Smooth muscle cell (in vitro differentiated cells): ENCODE data around the gene KIAA1217. TPM values are rescaled to one million over a fixed set of nuclear protein-coding genes. Genes with fewer than 3 reads are reported as not detected.

Experiments used
- DNase-seq: peaks from one replicate; lab custom pipeline; 2025; ENCODE audit not compliant: unreplicated experiment; lab: John Stamatoyannopoulos, UW
- H2AFZ ChIP-seq: fragments of 200-600 bp; sonication (generic); 2 replicates; pipeline ENCODE4 v1.6.0; 2016; ENCODE audit warnings: antibody characterized with exemption, low read depth, mild to moderate bottlenecking
- H3F3A ChIP-seq: fragments of 200-600 bp; sonication (generic); 2 replicates; pipeline ENCODE4 v1.6.0; 2017; ENCODE audit warnings: antibody characterized with exemption, low read depth
- H3K27ac ChIP-seq: fragments of 200-600 bp; sonication (generic); 2 replicates; pipeline ENCODE4 v1.5.1; 2016; ENCODE audit warnings: low read depth, mild to moderate bottlenecking
- H3K27me3 ChIP-seq: fragments of 200-600 bp; sonication (generic); 2 replicates; pipeline ENCODE4 v1.6.1; 2016; ENCODE audit warnings: low read depth, mild to moderate bottlenecking
- H3K36me3 ChIP-seq: fragments of 200-600 bp; sonication (generic); 2 replicates; pipeline ENCODE4 v1.5.1; 2016; ENCODE audit warnings: low read depth
- H3K4me1 ChIP-seq: fragments of 200-600 bp; sonication (generic); 2 replicates; pipeline ENCODE4 v1.5.1; 2016; ENCODE audit warnings: low read depth
- H3K4me2 ChIP-seq: fragments of 200-600 bp; sonication (generic); 2 replicates; pipeline ENCODE4 v1.6.0; 2016; ENCODE audit warnings: mild to moderate bottlenecking
- H3K4me3 ChIP-seq: fragments of 200-600 bp; sonication (generic); 2 replicates; pipeline ENCODE4 v1.5.1; 2016; ENCODE audit warnings: mild to moderate bottlenecking
- H3K79me2 ChIP-seq: fragments of 200-600 bp; sonication (generic); 2 replicates; pipeline ENCODE4 v1.6.0; 2016; ENCODE audit warnings: low read depth, mild to moderate bottlenecking
- H3K9ac ChIP-seq: fragments of 200-600 bp; sonication (generic); 2 replicates; pipeline ENCODE4 v1.6.0; 2016; ENCODE audit warnings: low read depth
- H3K9me3 ChIP-seq: fragments of 200-600 bp; sonication (generic); replicated peaks from 2 replicates; pipeline ENCODE4 v1.5.1; 2016; ENCODE audit warnings: low read depth
- H4K20me1 ChIP-seq: fragments of 200-600 bp; sonication (generic); 2 replicates; pipeline ENCODE4 v1.6.0; 2016; ENCODE audit warnings: low read depth
- WGBS: methylation state at CpG from one replicate; pipeline ENCODE4 v1.1.7; 2016; ENCODE audit warnings: low lambda C conversion rate; 5-methylcytosine and 5-hydroxymethylcytosine counted together
- polyA plus RNA-seq: library from polyadenylated mRNA; unstranded; fragments of >200 nt; fragmentation: Nextera tagmentation; extraction: Ambion mirVana; gene quantifications from 2 replicates; pipeline ENCODE4 v1.2.1, GENCODE V29; 2016
- total RNA-seq: library from RNA; depleted of rRNA; stranded (reverse); fragments of >200 nt; gene quantifications from 2 replicates; pipeline ENCODE4 v1.2.3, GENCODE V29; 2014
- TF ChIP-seq, protein P1 (sequence below): fragments of 200-600 bp; sonication (generic); IDR thresholded peaks from 2 replicates; pipeline ENCODE4 v1.5.1; 2017; ENCODE audit warnings: borderline replicate concordance, mild to moderate bottlenecking, antibody characterized with exemption; ENCODE audit not compliant: insufficient read depth, poor library complexity, severe bottlenecking

KIAA1217 gene
- total and polyA plus RNA-seq, 2 experiments from 2014 or later, result 43.3 to 68.8 TPM

GRCh38 chr10:24278176-24278889, 69.4 kb downstream of the KIAA1217 start:
- Histone ChIP-seq H3K36me3 (no peaks in the 10 kb centered on the region), H3K9ac (peak overlapping the region; percentile 49), H3K79me2 (peaks cover 4% of the 10 kb centered on the region), H3K27ac (peak overlapping the region; percentile 87), H2AFZ (no peak overlapping the region), H3K27me3 (no peaks in the 10 kb centered on the region), H3F3A (no peaks in the 10 kb centered on the region), H3K4me3 (no peak overlapping the region), H3K4me2 (peak overlapping the region; percentile 39), H4K20me1 (no peaks in the 10 kb centered on the region), H3K9me3 (no peaks in the 10 kb centered on the region), H3K4me1 (no peaks in the 10 kb centered on the region)
- TF ChIP-seq, protein P1, sequence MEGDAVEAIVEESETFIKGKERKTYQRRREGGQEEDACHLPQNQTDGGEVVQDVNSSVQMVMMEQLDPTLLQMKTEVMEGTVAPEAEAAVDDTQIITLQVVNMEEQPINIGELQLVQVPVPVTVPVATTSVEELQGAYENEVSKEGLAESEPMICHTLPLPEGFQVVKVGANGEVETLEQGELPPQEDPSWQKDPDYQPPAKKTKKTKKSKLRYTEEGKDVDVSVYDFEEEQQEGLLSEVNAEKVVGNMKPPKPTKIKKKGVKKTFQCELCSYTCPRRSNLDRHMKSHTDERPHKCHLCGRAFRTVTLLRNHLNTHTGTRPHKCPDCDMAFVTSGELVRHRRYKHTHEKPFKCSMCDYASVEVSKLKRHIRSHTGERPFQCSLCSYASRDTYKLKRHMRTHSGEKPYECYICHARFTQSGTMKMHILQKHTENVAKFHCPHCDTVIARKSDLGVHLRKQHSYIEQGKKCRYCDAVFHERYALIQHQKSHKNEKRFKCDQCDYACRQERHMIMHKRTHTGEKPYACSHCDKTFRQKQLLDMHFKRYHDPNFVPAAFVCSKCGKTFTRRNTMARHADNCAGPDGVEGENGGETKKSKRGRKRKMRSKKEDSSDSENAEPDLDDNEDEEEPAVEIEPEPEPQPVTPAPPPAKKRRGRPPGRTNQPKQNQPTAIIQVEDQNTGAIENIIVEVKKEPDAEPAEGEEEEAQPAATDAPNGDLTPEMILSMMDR, result no peak
- 24% methylated on average over 5 of the region's 5 CpGs for WGBS
- DNase-seq, result no peak

DNA sequence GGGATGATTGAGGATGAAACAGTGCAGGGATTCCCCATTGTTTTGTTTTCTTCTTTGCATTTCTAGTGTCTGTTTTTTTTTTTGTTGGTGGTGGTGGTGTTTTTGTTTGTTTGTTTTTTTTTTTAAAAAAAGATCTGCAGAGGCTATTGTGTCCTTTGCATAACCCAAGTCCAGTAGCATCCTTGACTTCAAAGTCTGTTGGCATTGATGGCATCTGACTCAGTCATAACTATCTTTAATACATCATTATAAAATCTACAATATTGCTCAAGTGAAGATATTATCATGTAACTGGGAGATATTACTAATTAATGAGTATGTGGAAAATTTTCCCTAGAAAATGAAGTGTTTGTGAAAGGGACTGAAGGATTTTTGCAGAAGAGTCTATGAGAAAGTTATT, 70.2 kb downstream of the KIAA1217 start:
- no peaks in the 10 kb centered on the region for H3K4me1 ChIP-seq
- TF ChIP-seq, protein P1, result no peak
- DNase-seq, result no peak
- no peaks in the 10 kb centered on the region for H4K20me1 ChIP-seq
- H3K9me3 ChIP-seq, result no peaks in the 10 kb centered on the region
- H3K27ac ChIP-seq, result peak overlapping the region; percentile 87
- no peak overlapping the region for H3K4me3 ChIP-seq
- no peak overlapping the region for H3K4me2 ChIP-seq
- H3K9ac ChIP-seq, result no peak overlapping the region
- H3K79me2 ChIP-seq, result peaks cover 8% of the 10 kb centered on the region
- no peaks in the 10 kb centered on the region for H3K27me3 ChIP-seq
- H2AFZ ChIP-seq, result no peak overlapping the region
- no peaks in the 10 kb centered on the region for H3F3A ChIP-seq
- no peaks in the 10 kb centered on the region for H3K36me3 ChIP-seq

DNA sequence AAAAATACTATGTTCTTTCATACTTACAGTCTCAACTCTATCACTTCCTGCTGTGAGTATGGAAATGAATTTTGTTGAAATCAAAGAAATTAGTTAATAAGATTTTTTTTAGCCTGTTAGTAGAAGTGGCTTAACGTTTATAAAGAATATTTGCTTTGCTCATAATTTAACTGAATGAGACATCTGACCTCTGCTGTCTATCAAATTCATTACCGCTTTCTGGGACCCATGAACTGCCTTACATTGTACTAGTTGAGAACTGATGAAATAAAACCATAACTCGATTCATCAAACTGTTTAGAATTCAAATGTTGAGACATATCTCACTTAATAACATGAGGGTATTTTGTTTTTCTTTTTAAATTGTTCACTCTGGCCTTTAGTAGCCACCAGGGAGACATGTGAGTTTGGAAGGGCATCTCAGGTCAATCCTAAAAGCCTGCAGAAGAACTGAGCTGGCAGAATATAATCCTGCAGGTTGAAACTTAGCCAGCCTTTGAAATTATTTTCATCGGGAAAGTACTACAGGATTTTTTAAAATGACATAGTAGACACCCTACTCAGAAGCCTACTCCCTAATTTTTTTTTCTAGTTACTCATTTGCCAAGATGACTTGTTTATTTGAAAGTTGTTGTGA, 78.7 kb downstream of the KIAA1217 start:
- Histone ChIP-seq H3K4me3 (no peak overlapping the region), H3K4me1 (no peaks in the 10 kb centered on the region), H3K36me3 (no peaks in the 10 kb centered on the region), H3K9me3 (no peaks in the 10 kb centered on the region), H3K9ac (no peak overlapping the region), H3K27ac (no peak overlapping the region), H3K27me3 (no peaks in the 10 kb centered on the region), H4K20me1 (no peaks in the 10 kb centered on the region), H3F3A (no peaks in the 10 kb centered on the region), H3K4me2 (no peak overlapping the region), H3K79me2 (peaks cover 23% of the 10 kb centered on the region), H2AFZ (no peak overlapping the region)
- WGBS, result 86% methylated on average over 4 of the region's 4 CpGs
- DNase-seq, result no peak
- TF ChIP-seq, protein P1, result no peak

DNA sequence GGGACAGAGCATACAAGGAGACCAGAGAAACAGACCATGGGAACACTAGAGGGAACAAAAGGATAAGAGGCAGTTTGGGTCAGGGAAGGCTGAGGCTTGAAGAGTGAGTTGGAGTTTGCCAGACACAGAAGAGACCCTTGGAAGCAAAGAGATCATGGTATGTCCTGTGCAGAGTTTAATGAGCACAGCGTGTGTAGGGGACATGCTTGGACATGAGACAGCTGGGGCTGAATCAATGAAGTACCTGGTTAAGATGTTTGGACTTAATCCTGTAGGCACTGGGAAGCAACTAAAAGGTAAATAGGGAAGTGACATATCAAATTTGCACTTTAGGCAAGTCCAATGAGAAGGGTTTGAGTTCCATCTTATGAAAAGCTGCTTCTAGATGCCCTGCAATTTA, 79.6 kb downstream of the KIAA1217 start:
- WGBS, result 90% methylated on average over 1 of the region's 1 CpG
- Histone ChIP-seq H3K4me3 (no peak overlapping the region), H3K9ac (no peak overlapping the region), H3K9me3 (no peaks in the 10 kb centered on the region), H3K27me3 (no peaks in the 10 kb centered on the region), H3K4me2 (no peak overlapping the region), H3K79me2 (peaks cover 23% of the 10 kb centered on the region), H3K4me1 (no peaks in the 10 kb centered on the region), H3K27ac (no peak overlapping the region), H3K36me3 (no peaks in the 10 kb centered on the region), H4K20me1 (no peaks in the 10 kb centered on the region), H3F3A (no peaks in the 10 kb centered on the region), H2AFZ (no peak overlapping the region)
- TF ChIP-seq, protein P1, result no peak
- no peak for DNase-seq
